B cell (primary cell): Measurements from ENCODE around the gene LNX1. TPM values are rescaled to one million over a fixed set of nuclear protein-coding genes. Genes with fewer than 3 reads are reported as not detected.

Experiments used
- ATAC-seq: fragments of 200-7000 bp; cut with Tn5 transposase; one replicate; pipeline ENCODE4 v1.10.0; 2021; ENCODE audit warnings: low read depth, mild to moderate bottlenecking, moderate number of reproducible peaks, moderate library complexity
- CTCF ChIA-PET: fragments of 350-600 bp; sonication (Branson Sonifier 250); formaldehyde crosslinking; loops from one replicate; lab custom pipeline; 2021; ENCODE audit warnings: antibody characterized with exemption, inconsistent platforms; lab: Charles Lee
- POLR2A ChIA-PET: fragments of 350-600 bp; sonication (Branson Sonifier 250); formaldehyde crosslinking; loops from one replicate; lab custom pipeline; 2021; ENCODE audit warnings: antibody characterized with exemption; lab: Charles Lee
- DNase-seq: peaks from one replicate; pipeline ENCODE4 v3.0.0; 2013
- H2AFZ ChIP-seq: 2 replicates; pipeline ENCODE4 v1.6.1; 2012; ENCODE audit warnings: mild to moderate bottlenecking, low read depth, low read length; ENCODE audit not compliant: insufficient read depth, poor library complexity, severe bottlenecking
- H3K27ac ChIP-seq, 2 donors: 1 replicate in 1 of 2; 2 replicates in 1 of 2; pipeline ENCODE4 v1.5.1; 2012 to 2013; ENCODE audit warnings: low read length in 2 of 2, mild to moderate bottlenecking in 2 of 2, moderate library complexity in 1 of 2
- H3K27me3 ChIP-seq, 4 experiments: fragments of 200-600 bp in 1 of 4; sonication (generic) in 1 of 4; replicated peaks in 1 of 4; 1 replicate in 2 of 4; 2 replicates in 2 of 4; pipeline versions ENCODE4 v1.6.1 to v1.7.0; 2013 to 2016; ENCODE audit warnings: low read length in 3 of 4, mild to moderate bottlenecking in 2 of 4, mixed read lengths in 1 of 4, moderate library complexity in 1 of 4; ENCODE audit not compliant: insufficient read depth in 4 of 4, control insufficient read depth in 3 of 4; ENCODE audit errors: control extremely low read depth in 1 of 4
- H3K36me3 ChIP-seq, 2 experiments: replicated peaks in 1 of 2; 1 replicate in 1 of 2; 2 replicates in 1 of 2; pipeline versions ENCODE4 v1.6.1 to v1.7.1; 2013; ENCODE audit warnings: low read length in 1 of 2; ENCODE audit not compliant: insufficient read depth in 2 of 2, control insufficient read depth in 1 of 2; ENCODE audit errors: control extremely low read depth in 1 of 2, extremely low read depth in 1 of 2
- H3K4me1 ChIP-seq, 2 donors: fragments of 200-600 bp in 1 of 2; sonication (generic) in 1 of 2; 1 replicate in 1 of 2; 2 replicates in 1 of 2; pipeline versions ENCODE4 v1.5.1 to v1.6.1; 2013 to 2017; ENCODE audit warnings: low read length in 2 of 2; ENCODE audit not compliant: control insufficient read depth in 2 of 2, insufficient read depth in 2 of 2
- H3K4me2 ChIP-seq: replicated peaks from 2 replicates; pipeline ENCODE3; 2012; ENCODE audit warnings: mild to moderate bottlenecking, low read depth, low read length; ENCODE audit not compliant: poor library complexity, severe bottlenecking
- H3K4me3 ChIP-seq, 5 experiments: fragments of 200-600 bp in 1 of 5; sonication (generic) in 1 of 5; 1 replicate in 3 of 5; 2 replicates in 2 of 5; pipeline versions ENCODE4 v1.5.1 to v1.7.0; 2011 to 2016; ENCODE audit warnings: low read length in 4 of 5, mild to moderate bottlenecking in 4 of 5, low read depth in 2 of 5, control low read depth in 1 of 5, moderate library complexity in 1 of 5; ENCODE audit not compliant: insufficient read depth in 1 of 5; ENCODE audit errors: control extremely low read depth in 1 of 5, extremely low read depth in 1 of 5
- H3K79me2 ChIP-seq: fragments of 200-600 bp; sonication (generic); one replicate; pipeline ENCODE4 v1.6.0; 2016; ENCODE audit warnings: low read length; ENCODE audit not compliant: control insufficient read depth, insufficient read depth
- H3K9ac ChIP-seq: fragments of 200-600 bp; sonication (generic); 2 replicates; pipeline ENCODE4 v1.6.1; 2017; ENCODE audit warnings: mild to moderate bottlenecking, low read length, moderate library complexity
- H3K9me3 ChIP-seq, 3 donors: one replicate each; pipeline versions ENCODE4 v1.6.1 to v1.7.1; 2013; ENCODE audit warnings: low read length in 2 of 3; ENCODE audit not compliant: control insufficient read depth in 2 of 3, insufficient read depth in 1 of 3; ENCODE audit errors: control extremely low read depth in 1 of 3
- H4K20me1 ChIP-seq: 2 replicates; pipeline ENCODE4 v1.6.0; 2012; ENCODE audit warnings: mild to moderate bottlenecking, low read length; ENCODE audit not compliant: insufficient read depth, control insufficient read depth, poor library complexity, severe bottlenecking
- H3K27ac Mint-ChIP-seq: one replicate; pipeline ENCODE4 v1.8.0; 2021; ENCODE audit warnings: mixed read lengths
- H3K27me3 Mint-ChIP-seq: one replicate; pipeline ENCODE4 v1.8.0; 2021; ENCODE audit warnings: mixed read lengths
- H3K4me1 Mint-ChIP-seq: one replicate; pipeline ENCODE4 v1.8.0; 2021; ENCODE audit warnings: mixed read lengths
- H3K4me3 Mint-ChIP-seq: one replicate; pipeline ENCODE4 v1.8.0; 2021; ENCODE audit warnings: mixed read lengths
- H3K9me3 Mint-ChIP-seq: one replicate; pipeline ENCODE4 v1.8.0; 2022; ENCODE audit warnings: mixed read lengths; ENCODE audit not compliant: insufficient read depth
- CTCF ChIP-seq: fragments of 200-600 bp; IDR thresholded peaks from one replicate; pipeline ENCODE4 v1.8.0; 2022; ENCODE audit warnings: antibody characterized with exemption, mild to moderate bottlenecking
- EZH2 ChIP-seq: IDR thresholded peaks from 2 replicates; pipeline ENCODE4 v1.6.1; 2012; ENCODE audit warnings: borderline replicate concordance, low read depth, mild to moderate bottlenecking, moderate library complexity, low read length; ENCODE audit not compliant: insufficient read depth, poor library complexity, severe bottlenecking
- WGBS: methylation state at CpG from one replicate; pipeline ENCODE4 v1.1.5; 2013; ENCODE audit warnings: missing lambda C conversion rate; ENCODE audit not compliant: insufficient coverage; 5-methylcytosine and 5-hydroxymethylcytosine counted together
- intact Hi-C: fragments of 100-400 bp; cut with micrococcal nuclease; formaldehyde crosslinking; loops from one replicate; pipeline ENCODE4 v1.10.0; 2022
- polyA plus RNA-seq: library from polyadenylated mRNA; depleted of rRNA; stranded (reverse); fragments of >200 nt; gene quantifications from 2 replicates; pipeline ENCODE4 v1.2.3, GENCODE V29; 2012
- total RNA-seq, 2 donors: library from RNA; stranded (reverse); fragments of 120-200 nt in 1 of 2; gene quantifications; 1 replicate in 1 of 2; 2 replicates in 1 of 2; pipeline versions ENCODE4 v1.2.3 to v1.2.4, GENCODE V29; 2013 to 2022

The LNX1 gene
- total and polyA plus RNA-seq, 2 donors (not counting 1 experiment from before 2014, with no cell fraction given) = not detected

DNA sequence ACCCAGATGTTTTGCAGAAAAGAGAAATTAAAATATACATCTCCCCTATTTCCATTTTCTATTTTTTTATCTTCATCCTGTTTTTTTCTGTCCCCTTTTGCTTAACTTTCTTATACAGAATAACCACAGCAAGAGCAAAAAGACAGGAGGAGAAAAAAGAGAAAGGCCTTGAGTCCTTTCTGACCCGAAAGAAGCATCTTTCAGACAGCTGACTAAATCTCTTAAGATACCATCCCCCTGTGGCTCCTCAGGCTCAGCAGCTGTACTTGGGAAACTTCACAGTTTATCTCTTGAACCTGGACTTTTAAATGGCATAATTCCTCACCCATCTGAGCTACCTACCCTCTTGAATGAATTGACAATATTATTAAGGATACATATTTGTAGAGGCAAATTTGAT is 113.7 kb downstream of the LNX1 start:
- Histone ChIP-seq H4K20me1 (no peaks in the 10 kb centered on the region), H3K4me2 (no peak overlapping the region), H3K9ac (no peak overlapping the region), H3K9me3 (no peaks in the 10 kb centered on the region), H2AFZ (no peak overlapping the region), H3K4me1 (no peaks in the 10 kb centered on the region), H3K79me2 (no peaks in the 10 kb centered on the region), H3K36me3 (no peaks in the 10 kb centered on the region), H3K27me3 (no peaks in the 10 kb centered on the region), H3K4me3 (no peak overlapping the region), H3K27ac (no peak overlapping the region)
- ChIA-PET POLR2A (no interaction called here), CTCF (interaction anchor here (1.2 kb wide), 1 partner anchor 756 kb away, joined by 4 read pairs; no protein-coding TSS in a partner anchor)
- H3K9me3 Mint-ChIP-seq = peaks cover 5% of the 10 kb centered on the region
- no peak overlapping the region for H3K4me3 Mint-ChIP-seq
- TF ChIP-seq EZH2 = no peak
- TF ChIP-seq CTCF = no peak
- peaks cover 5% of the 10 kb centered on the region for H3K27me3 Mint-ChIP-seq
- no peak overlapping the region for H3K27ac Mint-ChIP-seq
- no peaks in the 10 kb centered on the region for H3K4me1 Mint-ChIP-seq
- intact Hi-C loops = no loop called here
- no CpG with 5 or more reads among the region's 1 CpG for WGBS
- no peak for ATAC-seq
- DNase-seq = no peak

GRCh38 chr4:53477038-53477565 is 114.2 kb downstream of the LNX1 start:
- ChIA-PET CTCF (interaction anchor here (1.2 kb wide), 1 partner anchor 757 kb away, joined by 4 read pairs; no protein-coding TSS in a partner anchor), POLR2A (no interaction called here)
- no peak overlapping the region for H3K4me3 Mint-ChIP-seq
- no peak overlapping the region for H3K9ac ChIP-seq
- H3K4me3 ChIP-seq = no peak overlapping the region
- H3K36me3 ChIP-seq = no peaks in the 10 kb centered on the region
- DNase-seq = no peak
- TF ChIP-seq EZH2 (no peak), CTCF (no peak)
- no peak for ATAC-seq
- H3K4me2 ChIP-seq = no peak overlapping the region
- no peak overlapping the region for H2AFZ ChIP-seq
- no peaks in the 10 kb centered on the region for H3K27me3 ChIP-seq
- H3K27ac Mint-ChIP-seq = no peak overlapping the region
- no peaks in the 10 kb centered on the region for H4K20me1 ChIP-seq
- H3K79me2 ChIP-seq = no peaks in the 10 kb centered on the region
- intact Hi-C loops = no loop called here
- no peaks in the 10 kb centered on the region for H3K4me1 Mint-ChIP-seq
- H3K9me3 ChIP-seq = no peaks in the 10 kb centered on the region
- WGBS = 96% methylated on average over 2 of the region's 5 CpGs
- H3K27me3 Mint-ChIP-seq = peaks cover 5% of the 10 kb centered on the region
- H3K4me1 ChIP-seq = no peaks in the 10 kb centered on the region
- H3K27ac ChIP-seq = no peak overlapping the region
- peaks cover 5% of the 10 kb centered on the region for H3K9me3 Mint-ChIP-seq
